Panc1 (cell line): ENCODE results near the gene KRTAP5-10.

Experiments used
- CTCF ChIP-seq: fragments of 450-650 bp; IDR thresholded peaks from 2 replicates; pipeline ENCODE4 v1.5.1; 2017; ENCODE audit warnings: mild to moderate bottlenecking
- POLR2AphosphoS5 ChIP-seq: IDR thresholded peaks from 2 replicates; pipeline ENCODE4 v1.6.1; 2012; ENCODE audit warnings: mild to moderate bottlenecking, low read depth, low read length, moderate library complexity
- REST ChIP-seq, 2 experiments: IDR thresholded peaks; 2 replicates each; pipeline ENCODE4 v1.6.1; 2011 to 2012; ENCODE audit warnings: low read depth in 2 of 2, control low read depth in 1 of 2, low read length in 1 of 2, mild to moderate bottlenecking in 1 of 2, moderate library complexity in 1 of 2; ENCODE audit not compliant: insufficient read depth in 1 of 2

DNA sequence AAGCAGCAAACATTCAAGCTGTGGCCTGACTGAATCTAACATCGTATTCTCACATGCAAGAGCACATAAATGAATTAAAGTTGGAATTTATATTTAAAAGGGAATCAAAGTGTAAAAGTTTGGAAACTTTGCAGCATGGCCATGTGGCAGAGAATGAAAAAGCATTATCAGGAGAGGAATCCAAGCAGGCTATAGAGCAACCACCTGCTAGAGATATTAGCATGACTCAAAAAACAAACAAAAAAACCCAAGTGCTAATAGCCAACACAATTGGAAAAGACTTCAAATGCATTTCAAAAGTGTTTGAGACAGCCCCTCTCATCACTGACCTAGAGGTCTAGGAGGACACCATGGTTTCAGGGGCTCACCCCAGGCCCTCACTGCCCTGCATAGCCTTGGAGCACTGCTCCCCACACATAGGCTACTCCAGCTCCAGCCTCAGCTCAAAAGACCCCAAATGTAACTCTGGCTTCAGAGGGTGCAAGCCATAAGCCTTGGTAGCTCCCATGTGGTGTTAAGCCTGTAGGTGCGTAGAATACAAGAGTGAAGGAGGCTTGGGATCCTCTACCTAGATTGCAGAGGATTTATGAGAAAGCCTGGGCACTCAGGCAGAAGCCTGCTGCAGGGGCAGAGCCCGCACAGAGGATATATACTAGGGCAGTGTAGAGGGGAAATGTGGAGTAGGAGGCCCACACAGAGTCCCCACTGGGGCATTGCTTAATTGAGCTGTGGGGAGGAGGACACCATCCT lies 40.0 kb upstream of the KRTAP5-10 start:
- TF ChIP-seq CTCF (no peak), REST (IDR thresholded peaks at IDR 0.05; ENCODE audit: insufficient read depth in 1 of 2, low read depth in 2 of 2, low read length in 1 of 2) (no peak), POLR2AphosphoS5 (no peak)
